HCT116 (cell line): ENCODE results near the gene NHLH1. TPM values are rescaled to one million over a fixed set of nuclear protein-coding genes. Genes with fewer than 3 reads are reported as not detected.

Experiments
- ATAC-seq: fragments of 200-7000 bp; cut with Tn5 transposase; 2 replicates; pipeline ENCODE4 v1.9.1; 2020; ENCODE audit warnings: mild to moderate bottlenecking, moderate library complexity
- BruUV-seq: library from RNA; stranded (reverse); fragments of 400-500 nt; replicated peaks from 2 replicates; lab custom pipeline; 2021; lab: Mats Ljungman, UMichigan
- CTCF ChIA-PET: fragments of 300-600 bp; sonication (Branson Sonifier 250); formaldehyde crosslinking; loops from one replicate; lab custom pipeline; 2021; ENCODE audit warnings: antibody characterized with exemption; lab: Charles Lee
- POLR2A ChIA-PET: fragments of 300-600, 350-600 bp; sonication (Branson Sonifier 250); formaldehyde crosslinking; loops from one replicate; lab custom pipeline; 2021; ENCODE audit warnings: antibody characterized with exemption; lab: Charles Lee
- RAD21 ChIA-PET, 2 experiments: fragments of 300-600 bp; sonication (Branson Sonifier 250); formaldehyde crosslinking; loops; one replicate each; lab custom pipeline; 2023; ENCODE audit warnings: low total read pairs in 2 of 2; ENCODE audit not compliant: uncharacterized antibody in 2 of 2, unreplicated experiment in 2 of 2, low non-redundant PET in 1 of 2; lab: Charles Lee
- DNase-seq: peaks from one replicate; pipeline ENCODE4 v3.0.0-alpha.2; 2010; ENCODE audit warnings: low read depth, low spot score
- H2AFZ ChIP-seq: fragments of 200-600 bp; shearing (Covaris generic), sonication (generic); 2 replicates; pipeline ENCODE4 v1.6.1; 2017; ENCODE audit warnings: low read depth, mixed run types, mixed read lengths, antibody characterized with exemption, low read length; ENCODE audit not compliant: poor library complexity, severe bottlenecking
- H3K27ac ChIP-seq: 2 replicates; pipeline ENCODE4 v1.5.1; 2012; ENCODE audit warnings: low read depth, low read length
- H3K27me3 ChIP-seq: fragments of 200-600 bp; sonication (generic); 2 replicates; pipeline ENCODE4 v1.6.1; 2016; ENCODE audit warnings: mixed run types, low read length, mixed read lengths; ENCODE audit not compliant: insufficient read depth
- H3K36me3 ChIP-seq, 2 experiments: fragments of 200-500 bp in 1 of 2; fragments of 200-600 bp in 1 of 2; sonication (Bioruptor generic) in 1 of 2; sonication (generic) in 1 of 2; 2 replicates each; pipeline versions ENCODE4 v1.5.1 to v1.6.1; 2014 to 2016; ENCODE audit warnings: low read length in 2 of 2, inconsistent platforms in 1 of 2, mixed read lengths in 1 of 2, mixed run types in 1 of 2; ENCODE audit not compliant: insufficient read depth in 2 of 2, control insufficient read depth in 1 of 2
- H3K4me1 ChIP-seq, 2 experiments: fragments of 200-600 bp in 1 of 2; sonication (generic) in 1 of 2; 2 replicates each; pipeline versions ENCODE4 v1.5.1 to v1.6.1; 2012 to 2017; ENCODE audit warnings: low read length in 2 of 2, inconsistent platforms in 1 of 2, mild to moderate bottlenecking in 1 of 2, mixed read lengths in 1 of 2, mixed run types in 1 of 2, moderate library complexity in 1 of 2; ENCODE audit not compliant: insufficient read depth in 2 of 2, control insufficient read depth in 1 of 2
- H3K4me2 ChIP-seq: fragments of 200-600 bp; sonication (generic); 2 replicates; pipeline ENCODE4 v1.6.1; 2017; ENCODE audit warnings: mixed run types, low read length, mixed read lengths
- H3K4me3 ChIP-seq, 2 experiments: fragments of 200-600 bp in 1 of 2; sonication (generic) in 1 of 2; replicated peaks in 1 of 2; 2 replicates each; pipeline ENCODE4 v1.5.1; 2011 to 2016; ENCODE audit warnings: low read length in 2 of 2, control low read depth in 1 of 2, low read depth in 1 of 2, mild to moderate bottlenecking in 1 of 2, mixed read lengths in 1 of 2, mixed run types in 1 of 2
- H3K79me2 ChIP-seq: fragments of 200-600 bp; sonication (generic); 2 replicates; pipeline ENCODE4 v1.6.1; 2017; ENCODE audit warnings: mild to moderate bottlenecking, mixed run types, low read length, moderate library complexity, mixed read lengths; ENCODE audit not compliant: insufficient read depth
- H3K9ac ChIP-seq: fragments of 200-600 bp; sonication (generic); 2 replicates; pipeline ENCODE4 v1.6.1; 2016; ENCODE audit warnings: low read length, mixed read lengths
- H3K9me2 ChIP-seq: fragments of 200-600 bp; sonication (generic), shearing (Covaris generic); 2 replicates; pipeline ENCODE4 v1.6.1; 2017; ENCODE audit warnings: mixed run types, mild to moderate bottlenecking, moderate library complexity; ENCODE audit not compliant: insufficient read depth
- H3K9me3 ChIP-seq, 2 experiments: fragments of 200-500 bp in 1 of 2; fragments of 200-600 bp in 1 of 2; sonication (Bioruptor generic) in 1 of 2; sonication (generic) in 1 of 2; 2 replicates each; pipeline ENCODE4 v1.6.1; 2014 to 2017; ENCODE audit warnings: low read length in 2 of 2, mixed read lengths in 2 of 2, inconsistent platforms in 1 of 2, low read depth in 1 of 2, mild to moderate bottlenecking in 1 of 2, mixed run types in 1 of 2, moderate library complexity in 1 of 2; ENCODE audit not compliant: control insufficient read depth in 1 of 2, insufficient read depth in 1 of 2
- H4K20me1 ChIP-seq: fragments of 200-600 bp; sonication (generic), shearing (Covaris generic); 2 replicates; pipeline ENCODE4 v1.6.1; 2017; ENCODE audit warnings: mixed run types, mild to moderate bottlenecking, moderate library complexity; ENCODE audit not compliant: insufficient read depth
- ELF1 ChIP-seq: IDR thresholded peaks from 2 replicates; pipeline ENCODE4 v1.6.1; 2012; ENCODE audit warnings: low read depth, borderline replicate concordance
- EZH2 ChIP-seq: fragments of 200-600 bp; sonication (generic); IDR thresholded peaks from 2 replicates; pipeline ENCODE4 v1.6.1; 2017; ENCODE audit warnings: antibody characterized with exemption, mixed run types
- EZH2phosphoT487 ChIP-seq: fragments of 200-600 bp; IDR thresholded peaks from 2 replicates; pipeline ENCODE4 v1.6.1; 2018; ENCODE audit warnings: antibody characterized with exemption, borderline replicate concordance
- POLR2A ChIP-seq: IDR thresholded peaks from 2 replicates; pipeline ENCODE4 v1.7.0; 2011; ENCODE audit warnings: borderline replicate concordance; ENCODE audit not compliant: insufficient read depth, insufficient read length; ENCODE audit errors: extremely low read depth
- POLR2AphosphoS5 ChIP-seq: IDR thresholded peaks from 2 replicates; pipeline ENCODE4 v1.6.1; 2011; ENCODE audit warnings: mild to moderate bottlenecking, low read depth, low read length, moderate library complexity
- SIN3A ChIP-seq: IDR thresholded peaks from 2 replicates; pipeline ENCODE4 v1.6.1; 2012; ENCODE audit warnings: low read depth
- SRF ChIP-seq: IDR thresholded peaks from 2 replicates; pipeline ENCODE4 v1.6.1; 2012; ENCODE audit warnings: low read depth
- ZBTB33 ChIP-seq: IDR thresholded peaks from 2 replicates; pipeline ENCODE4 v1.6.1; 2011; ENCODE audit warnings: mild to moderate bottlenecking, low read length, moderate library complexity; ENCODE audit not compliant: insufficient replicate concordance; ENCODE audit errors: extremely low read depth
- intact Hi-C: fragments of 100-400 bp; cut with micrococcal nuclease; formaldehyde crosslinking; loops from 2 replicates; pipeline ENCODE4 v1.10.0; 2022
- total RNA-seq: library from RNA; stranded (reverse); gene quantifications from one replicate; pipeline ENCODE4 v1.2.1, GENCODE V29; 2021; ENCODE audit not compliant: unreplicated experiment
- TF ChIP-seq, protein P1 (sequence below), 3 experiments: fragments of 200-600 bp in 1 of 3; sonication (generic) in 1 of 3; IDR thresholded peaks in 2 of 3; conservative IDR thresholded peaks in 1 of 3; 2 replicates each; pipeline ENCODE4 v1.5.1; 2012 to 2017; ENCODE audit warnings: low read depth in 2 of 3, low read length in 2 of 3, antibody characterized with exemption in 1 of 3, borderline replicate concordance in 1 of 3, control low read depth in 1 of 3, mild to moderate bottlenecking in 1 of 3, mixed read lengths in 1 of 3, mixed run types in 1 of 3, moderate library complexity in 1 of 3; ENCODE audit not compliant: insufficient read depth in 1 of 3

Gene NHLH1
- total RNA-seq, 1 experiment from 2014 or later: 0.12 TPM

GRCh38 chr1:160373696-160374095 is 6.8 kb downstream of the NHLH1 start:
- DNase-seq (no peak), ATAC-seq (no peak)
- Histone ChIP-seq H3K36me3 (no peaks in the 10 kb centered on the region), H3K9ac (no peak overlapping the region), H3K4me2 (no peak overlapping the region), H3K27ac (no peak overlapping the region), H3K9me2 (no peaks in the 10 kb centered on the region), H3K4me3 (no peak overlapping the region), H4K20me1 (no peaks in the 10 kb centered on the region), H3K9me3 (no peaks in the 10 kb centered on the region), H3K27me3 (no peaks in the 10 kb centered on the region), H3K79me2 (no peaks in the 10 kb centered on the region), H2AFZ (no peak overlapping the region), H3K4me1 (peaks cover 0 to 8% of the 10 kb centered on the region in 2 experiments; a peak in 1 of 4 replicates)
- ChIA-PET POLR2A (no interaction called here), CTCF (interaction anchor here (1.0 to 5.0 kb wide), 3 partner anchors 19 to 272 kb away, joined by 4 to 51 read pairs (median 5); no protein-coding TSS in a partner anchor), RAD21 (interaction anchor here in 1 of 2 experiments (1.5 kb wide), 1 partner anchor 122 kb away, joined by 5 read pairs; no protein-coding TSS in a partner anchor)
- TF ChIP-seq POLR2A (no peak), ELF1 (no peak), ZBTB33 (no peak), POLR2AphosphoS5 (no peak), SIN3A (no peak), SRF (no peak), EZH2phosphoT487 (no peak), EZH2 (no peak)
- TF ChIP-seq, protein P1, sequence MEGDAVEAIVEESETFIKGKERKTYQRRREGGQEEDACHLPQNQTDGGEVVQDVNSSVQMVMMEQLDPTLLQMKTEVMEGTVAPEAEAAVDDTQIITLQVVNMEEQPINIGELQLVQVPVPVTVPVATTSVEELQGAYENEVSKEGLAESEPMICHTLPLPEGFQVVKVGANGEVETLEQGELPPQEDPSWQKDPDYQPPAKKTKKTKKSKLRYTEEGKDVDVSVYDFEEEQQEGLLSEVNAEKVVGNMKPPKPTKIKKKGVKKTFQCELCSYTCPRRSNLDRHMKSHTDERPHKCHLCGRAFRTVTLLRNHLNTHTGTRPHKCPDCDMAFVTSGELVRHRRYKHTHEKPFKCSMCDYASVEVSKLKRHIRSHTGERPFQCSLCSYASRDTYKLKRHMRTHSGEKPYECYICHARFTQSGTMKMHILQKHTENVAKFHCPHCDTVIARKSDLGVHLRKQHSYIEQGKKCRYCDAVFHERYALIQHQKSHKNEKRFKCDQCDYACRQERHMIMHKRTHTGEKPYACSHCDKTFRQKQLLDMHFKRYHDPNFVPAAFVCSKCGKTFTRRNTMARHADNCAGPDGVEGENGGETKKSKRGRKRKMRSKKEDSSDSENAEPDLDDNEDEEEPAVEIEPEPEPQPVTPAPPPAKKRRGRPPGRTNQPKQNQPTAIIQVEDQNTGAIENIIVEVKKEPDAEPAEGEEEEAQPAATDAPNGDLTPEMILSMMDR (IDR thresholded peaks at IDR 0.05 in 2 of 3, conservative IDR thresholded peaks at IDR 0.05 in 1 of 3; ENCODE audit: borderline replicate concordance in 1 of 3, insufficient read depth in 1 of 3, low read depth in 2 of 3, low read length in 2 of 3): no peak
- intact Hi-C loops: no loop called here
- BruUV-seq: no TSS peak
